Activated B cell treated with CpG ODN at 0.5 μM for 24 hours (primary cell): ENCODE results near the gene SHH. TPM values are rescaled to one million over a fixed set of nuclear protein-coding genes. Genes with fewer than 3 reads are reported as not detected.

Source experiments
- ATAC-seq: fragments of 200-7000 bp; cut with Tn5 transposase; one replicate; pipeline ENCODE4 v1.10.0; 2021; ENCODE audit warnings: low read depth, mild to moderate bottlenecking, moderate library complexity
- CTCF ChIA-PET: fragments of 350-600 bp; sonication (Branson Sonifier 250); formaldehyde crosslinking; loops from one replicate; lab custom pipeline; 2021; ENCODE audit warnings: antibody characterized with exemption; lab: Charles Lee
- POLR2A ChIA-PET: fragments of 350-600 bp; sonication (Branson Sonifier 250); formaldehyde crosslinking; loops from one replicate; lab custom pipeline; 2021; ENCODE audit warnings: antibody characterized with exemption; lab: Charles Lee
- DNase-seq: peaks from one replicate; pipeline ENCODE4 v3.0.0; 2022
- H3K27ac Mint-ChIP-seq: one replicate; pipeline ENCODE4 v1.8.0; 2020; ENCODE audit warnings: mixed read lengths
- H3K27me3 Mint-ChIP-seq: one replicate; pipeline ENCODE4 v1.8.0; 2021; ENCODE audit warnings: mixed read lengths
- H3K36me3 Mint-ChIP-seq: one replicate; pipeline ENCODE4 v1.8.0; 2021; ENCODE audit warnings: low read depth, mixed read lengths
- H3K4me1 Mint-ChIP-seq: one replicate; pipeline ENCODE4 v1.8.0; 2021; ENCODE audit warnings: mixed read lengths
- H3K4me3 Mint-ChIP-seq: one replicate; pipeline ENCODE4 v1.8.0; 2020; ENCODE audit warnings: mild to moderate bottlenecking, mixed read lengths
- H3K9me3 Mint-ChIP-seq: one replicate; pipeline ENCODE4 v1.8.0; 2020; ENCODE audit warnings: mixed read lengths
- CTCF ChIP-seq: fragments of 200-600 bp; IDR thresholded peaks from one replicate; pipeline ENCODE4 v1.8.0; 2022; ENCODE audit warnings: antibody characterized with exemption, mild to moderate bottlenecking
- intact Hi-C: fragments of 100-400 bp; cut with micrococcal nuclease; formaldehyde crosslinking; loops from one replicate; pipeline ENCODE4 v1.15.1; 2024
- total RNA-seq: library from RNA; stranded (reverse); gene quantifications from 2 replicates; pipeline ENCODE4 v1.2.3, GENCODE V29; 2022

Gene SHH
- total RNA-seq, result not detected in 2 replicates

GRCh38 chr7:155811895-155812761, at the start of gene SHH:
Gene SHH (minus strand): TSS chr7:155812463. CDS start chr7:155812122, 341 bp downstream.
- Mint-ChIP-seq H3K9me3 (no peaks in the 10 kb centered on the region), H3K4me1 (peaks cover 17% of the 10 kb centered on the region), H3K4me3 (peak within 1 kb of the TSS; percentile 55), H3K27me3 (peaks cover 63% of the 10 kb centered on the region), H3K27ac (no peak within 1 kb of the TSS), H3K36me3 (no peaks in the 10 kb centered on the region)
- intact Hi-C loops, result loop anchor here (5.0 kb wide), 1 partner anchor 1210 kb away; no protein-coding TSS in a partner anchor
- DNase-seq (no peak), ATAC-seq (no peak)
- POLR2A ChIA-PET, result no interaction called here
- no peak for TF ChIP-seq CTCF
- CTCF ChIA-PET, result no interaction called here

- no peaks in the 10 kb centered on the region for H3K9me3 Mint-ChIP-seq
- DNase-seq, result no peak
- no peaks in the 10 kb centered on the region for H3K4me1 Mint-ChIP-seq
- no peak for TF ChIP-seq CTCF
- intact Hi-C loops, result no loop called here
- no peak for ATAC-seq
- H3K27me3 Mint-ChIP-seq, result peaks cover 8% of the 10 kb centered on the region
- H3K27ac Mint-ChIP-seq, result no peak overlapping the region
- H3K36me3 Mint-ChIP-seq, result no peaks in the 10 kb centered on the region
- POLR2A ChIA-PET, result no interaction called here
- CTCF ChIA-PET, result no interaction called here
- H3K4me3 Mint-ChIP-seq, result no peak overlapping the region
Measured at GRCh38 chr7:155861480-155861868, 49.2 kb upstream of the SHH start.

GRCh38 chr7:155860840-155861479, 48.7 kb upstream of the SHH start:
- ChIA-PET CTCF (no interaction called here), POLR2A (no interaction called here)
- no peak for DNase-seq
- TF ChIP-seq CTCF, result no peak
- Mint-ChIP-seq H3K9me3 (no peaks in the 10 kb centered on the region), H3K36me3 (no peaks in the 10 kb centered on the region), H3K27me3 (peaks cover 6% of the 10 kb centered on the region), H3K4me1 (no peaks in the 10 kb centered on the region), H3K27ac (no peak overlapping the region), H3K4me3 (no peak overlapping the region)
- intact Hi-C loops, result no loop called here
- no peak for ATAC-seq

- intact Hi-C loops, result no loop called here
- H3K27ac Mint-ChIP-seq, result no peak overlapping the region
- ChIA-PET POLR2A (no interaction called here), CTCF (no interaction called here)
- peaks cover 5% of the 10 kb centered on the region for H3K27me3 Mint-ChIP-seq
- no peak overlapping the region for H3K4me3 Mint-ChIP-seq
- ATAC-seq (no peak), DNase-seq (no peak)
- H3K36me3 Mint-ChIP-seq, result no peaks in the 10 kb centered on the region
- no peaks in the 10 kb centered on the region for H3K9me3 Mint-ChIP-seq
- TF ChIP-seq CTCF, result no peak
- H3K4me1 Mint-ChIP-seq, result no peaks in the 10 kb centered on the region
Measured at GRCh38 chr7:155860461-155860839, 48.2 kb upstream of the SHH start.

GRCh38 chr7:155858521-155859061, 46.3 kb upstream of the SHH start:
- Mint-ChIP-seq H3K4me1 (no peaks in the 10 kb centered on the region), H3K9me3 (peaks cover 6% of the 10 kb centered on the region), H3K36me3 (no peaks in the 10 kb centered on the region), H3K27me3 (peaks cover 3% of the 10 kb centered on the region), H3K4me3 (no peak overlapping the region), H3K27ac (no peak overlapping the region)
- ATAC-seq (no peak), DNase-seq (no peak)
- CTCF ChIA-PET, result no interaction called here
- TF ChIP-seq CTCF, result no peak
- POLR2A ChIA-PET, result no interaction called here
- intact Hi-C loops, result no loop called here
